Uterus (tissue), 4 donors: ENCODE results near the gene SAXO1. TPM values are rescaled to one million over a fixed set of nuclear protein-coding genes. Genes with fewer than 3 reads are reported as not detected.
"Not testable (repeated sequence)": the region's sequence is repeated elsewhere in the genome, so short reads cannot be mapped to it uniquely, and the experiment has no call there.

Experiments
- DNase-seq, 2 donors: peaks; one replicate each; pipeline ENCODE4 v3.0.0-alpha.2; 2019 to 2020
- H3K27ac ChIP-seq, 2 donors: fragments of 200-600 bp; sonication (generic); 1 replicate in 1 of 2; 2 replicates in 1 of 2; pipeline ENCODE4 v1.5.1; 2016 to 2018
- H3K27me3 ChIP-seq, 2 donors: fragments of 200-600 bp; sonication (generic); one replicate each; pipeline ENCODE4 v1.5.1; 2018 to 2019; ENCODE audit warnings: control low read depth in 1 of 2
- H3K36me3 ChIP-seq, 2 donors: fragments of 200-600 bp; sonication (generic); one replicate each; pipeline ENCODE4 v1.5.1; 2019; ENCODE audit warnings: control low read depth in 1 of 2
- H3K4me1 ChIP-seq, 2 donors: fragments of 200-600 bp; sonication (generic); one replicate each; pipeline ENCODE4 v1.5.1; 2018 to 2019; ENCODE audit warnings: control low read depth in 1 of 2
- H3K4me3 ChIP-seq, 2 donors: fragments of 200-600 bp; sonication (generic); 1 replicate in 1 of 2; 2 replicates in 1 of 2; pipeline ENCODE4 v1.5.1; 2018 to 2019; ENCODE audit warnings: mild to moderate bottlenecking in 1 of 2
- H3K9me3 ChIP-seq, 2 donors: fragments of 200-600 bp; sonication (generic); one replicate each; pipeline ENCODE4 v1.5.1; 2019; ENCODE audit warnings: control low read depth in 1 of 2
- CTCF ChIP-seq, 4 experiments: fragments of 200-600 bp in 2 of 4; fragments of 450-650 bp in 2 of 4; sonication (generic) in 2 of 4; IDR thresholded peaks; one replicate each; pipeline ENCODE4 v1.5.1; 2016 to 2019; ENCODE audit warnings: antibody characterized with exemption in 4 of 4, mild to moderate bottlenecking in 2 of 4, moderate library complexity in 1 of 4
- POLR2A ChIP-seq, 2 donors: fragments of 450-650 bp; IDR thresholded peaks; one replicate each; pipeline ENCODE4 v1.6.1; 2016; ENCODE audit warnings: antibody characterized with exemption in 2 of 2, mild to moderate bottlenecking in 1 of 2, moderate library complexity in 1 of 2
- intact Hi-C: fragments of 100-400 bp; cut with DNase I; formaldehyde crosslinking; loops from one replicate; pipeline ENCODE4 v1.15.1; 2023; ENCODE audit warnings: low total_unique reads
- total RNA-seq, 4 donors: library from RNA; depleted of rRNA in 3 of 4; stranded (reverse); fragments of >200 nt in 3 of 4; gene quantifications; one replicate each; pipeline versions ENCODE4 v1.1.0 to v1.2.4, GENCODE V29; 2014 to 2023
- donor health status: DM: yes; HTN: yes; CAD: no.

The SAXO1 gene
- total RNA-seq, 4 donors from 2014 or later, result 0.14 to 0.37 TPM; not detected in 2

GRCh38 chr9:19000133-19000532, 32.9 kb downstream of the SAXO1 start:
- intact Hi-C loops, result no loop called here
- Histone ChIP-seq H3K27ac (no peak overlapping the region), H3K4me3 (no peak overlapping the region), H3K36me3 (no peaks in the 10 kb centered on the region), H3K9me3 (no peaks in the 10 kb centered on the region), H3K4me1 (no peaks in the 10 kb centered on the region), H3K27me3 (no peaks in the 10 kb centered on the region)
- no peak for DNase-seq
- no peak for TF ChIP-seq CTCF (IDR thresholded peaks at IDR 0.05)
- TF ChIP-seq POLR2A (IDR thresholded peaks at IDR 0.05), result no peak

- Histone ChIP-seq H3K4me3 (no peak overlapping the region), H3K4me1 (no peaks in the 10 kb centered on the region), H3K9me3 (no peaks in the 10 kb centered on the region), H3K36me3 (no peaks in the 10 kb centered on the region), H3K27ac (no peak overlapping the region), H3K27me3 (no peaks in the 10 kb centered on the region)
- no peak for DNase-seq
- intact Hi-C loops, result no loop called here
- TF ChIP-seq CTCF (IDR thresholded peaks at IDR 0.05) (no peak), POLR2A (IDR thresholded peaks at IDR 0.05) (no peak)
Measured at GRCh38 chr9:18999173-18999785, 33.7 kb downstream of the SAXO1 start.

- intact Hi-C loops, result no loop called here
- Histone ChIP-seq H3K9me3 (no peaks in the 10 kb centered on the region), H3K36me3 (no peaks in the 10 kb centered on the region), H3K4me3 (no peak overlapping the region), H3K27ac (no peak overlapping the region), H3K27me3 (no peaks in the 10 kb centered on the region), H3K4me1 (no peaks in the 10 kb centered on the region)
- no peak for DNase-seq
- TF ChIP-seq CTCF (IDR thresholded peaks at IDR 0.05) (no peak), POLR2A (IDR thresholded peaks at IDR 0.05) (no peak)
Measured at GRCh38 chr9:18997151-18997550, 35.9 kb downstream of the SAXO1 start.

DNA sequence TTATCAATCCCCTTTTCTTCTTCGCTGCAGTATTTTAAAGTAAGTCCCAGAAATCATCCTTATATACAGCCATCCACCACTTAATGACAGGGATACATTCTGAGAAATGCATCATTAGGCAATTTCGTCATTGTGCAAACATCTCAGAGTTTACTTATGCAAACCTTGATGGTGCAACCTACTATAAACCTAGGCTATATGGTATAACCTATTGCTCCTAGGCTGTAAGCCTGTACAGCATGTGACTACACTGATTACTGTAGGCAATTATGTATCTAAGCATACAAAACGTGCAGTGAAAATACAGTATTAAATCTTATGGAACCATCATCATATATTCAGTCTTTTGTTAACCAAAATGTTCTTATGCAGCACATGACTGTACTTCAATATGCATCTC, 36.8 kb downstream of the SAXO1 start:
- no peaks in the 10 kb centered on the region for H3K4me1 ChIP-seq
- H3K27me3 ChIP-seq, result no peaks in the 10 kb centered on the region
- H3K4me3 ChIP-seq, result no peak overlapping the region
- DNase-seq, result no peak
- H3K9me3 ChIP-seq, result no peaks in the 10 kb centered on the region
- no peaks in the 10 kb centered on the region for H3K36me3 ChIP-seq
- no peak overlapping the region for H3K27ac ChIP-seq
- no peak for TF ChIP-seq CTCF (IDR thresholded peaks at IDR 0.05)
- TF ChIP-seq POLR2A (IDR thresholded peaks at IDR 0.05), result no peak
- intact Hi-C loops, result no loop called here

DNA sequence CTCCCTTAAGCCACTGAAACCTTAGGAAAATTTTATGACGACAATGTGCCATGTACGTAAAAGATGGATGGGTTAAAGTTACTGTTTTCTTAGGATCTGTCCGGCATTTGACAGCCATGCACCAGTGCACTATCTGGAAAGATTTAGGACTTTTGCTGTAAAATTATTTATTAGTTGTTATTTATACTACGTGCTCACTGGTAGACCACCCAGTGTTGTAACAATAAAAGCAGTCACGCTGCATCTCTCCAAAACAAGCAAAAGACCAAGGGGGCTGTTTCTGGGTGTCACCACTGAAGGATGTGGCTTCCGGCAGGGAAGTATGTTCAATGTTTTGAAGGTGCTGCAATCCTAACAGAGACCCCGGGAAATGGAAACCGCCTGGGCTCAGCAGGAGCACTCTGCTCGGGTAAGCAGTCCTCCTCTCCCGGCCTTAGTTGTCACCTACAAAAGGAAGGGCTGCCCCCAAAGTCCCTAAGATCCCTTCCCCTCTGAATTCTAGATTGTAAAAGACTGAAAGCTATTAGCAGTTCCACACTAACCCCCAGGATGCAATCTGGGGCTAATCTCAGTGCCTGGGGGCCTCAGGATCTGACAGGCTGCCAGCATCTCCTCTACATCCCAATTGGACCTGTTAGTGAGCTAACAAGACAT, 38.6 kb downstream of the SAXO1 start:
- intact Hi-C loops, result no loop called here
- no peaks in the 10 kb centered on the region for H3K4me1 ChIP-seq
- no peak overlapping the region for H3K4me3 ChIP-seq
- no peaks in the 10 kb centered on the region for H3K27me3 ChIP-seq
- no peak overlapping the region for H3K27ac ChIP-seq
- DNase-seq, result no peak
- TF ChIP-seq CTCF (IDR thresholded peaks at IDR 0.05), result no peak
- no peaks in the 10 kb centered on the region for H3K36me3 ChIP-seq
- H3K9me3 ChIP-seq, result no peaks in the 10 kb centered on the region

GRCh38 chr9:18991197-18991596, 41.8 kb downstream of the SAXO1 start:
- H3K27ac ChIP-seq, DNase-seq, H3K9me3 ChIP-seq, H3K36me3 ChIP-seq, H3K27me3 ChIP-seq, H3K4me3 ChIP-seq, H3K4me1 ChIP-seq, intact Hi-C loops: not testable (repeated sequence)
